HG03025 (cell line): ENCODE results near the gene NADK.

Source experiments
- ATAC-seq: cut with Tn5 transposase; IDR thresholded peaks from one replicate; pipeline ENCODE4 v1.9.1; 2021; ENCODE audit warnings: mild to moderate bottlenecking, moderate library complexity; ENCODE audit not compliant: unreplicated experiment, low FRiP score

Gene NADK

GRCh38 chr1:1777950-1778662, at the start of gene NADK:
TSS of gene NADK (minus strand) at chr1:1778470. CDS start at chr1:1765406, 13,064 bp downstream.
- ATAC-seq: peak; percentile 36

GRCh38 chr1:1827089-1827848, 49.0 kb upstream of the NADK start:
- ATAC-seq: no peak

- no peak for ATAC-seq
Measured at GRCh38 chr1:1826356-1827088, 48.3 kb upstream of the NADK start.

GRCh38 chr1:1825217-1825616, 46.9 kb upstream of the NADK start:
- ATAC-seq: no peak

- ATAC-seq: no peak
Measured at GRCh38 chr1:1819762-1820161, 41.5 kb upstream of the NADK start.

- ATAC-seq: no peak
Measured at GRCh38 chr1:1817221-1817620, 39.0 kb upstream of the NADK start.

- ATAC-seq: no peak
Measured at GRCh38 chr1:1815606-1816281, 37.5 kb upstream of the NADK start.

- no peak for ATAC-seq
Measured at GRCh38 chr1:1809489-1809888, 31.2 kb upstream of the NADK start.

- no peak for ATAC-seq
Measured at GRCh38 chr1:1808206-1808605, 29.9 kb upstream of the NADK start.

GRCh38 chr1:1806890-1807289, 28.6 kb upstream of the NADK start:
- no peak for ATAC-seq

GRCh38 chr1:1804301-1804700, 26.0 kb upstream of the NADK start:
- ATAC-seq: no peak

GRCh38 chr1:1802871-1803270, 24.6 kb upstream of the NADK start:
- no peak for ATAC-seq

GRCh38 chr1:1799716-1800115, 21.4 kb upstream of the NADK start:
- no peak for ATAC-seq

GRCh38 chr1:1797731-1798341, 19.6 kb upstream of the NADK start:
- no peak for ATAC-seq

GRCh38 chr1:1796466-1796865, 18.2 kb upstream of the NADK start:
- ATAC-seq: no peak

GRCh38 chr1:1794999-1795398, 16.7 kb upstream of the NADK start:
- ATAC-seq: no peak

- ATAC-seq: no peak
Measured at GRCh38 chr1:1793481-1794244, 15.4 kb upstream of the NADK start.

- no peak for ATAC-seq
Measured at GRCh38 chr1:1788646-1789431, 10.6 kb upstream of the NADK start.

GRCh38 chr1:1788136-1788535, 9.9 kb upstream of the NADK start:
- no peak for ATAC-seq
